Natural killer cell (primary cell): Measurements from ENCODE around the gene EPRS1. TPM values are rescaled to one million over a fixed set of nuclear protein-coding genes. Genes with fewer than 3 reads are reported as not detected.

Experiments
- ATAC-seq, 3 donors: fragments of 150-1000 bp in 2 of 3; fragments of 200-7000 bp in 1 of 3; cut with Tn5 transposase; 1 replicate in 1 of 3; 2 replicates in 2 of 3; pipeline ENCODE4 v1.10.0; 2021; ENCODE audit warnings: mild to moderate bottlenecking in 2 of 3, moderate library complexity in 2 of 3
- DNase-seq, 2 donors: peaks; one replicate each; pipeline versions ENCODE4 v3.0.0 to v3.0.0-alpha.2; 2013 to 2021; ENCODE audit warnings: mixed read lengths in 1 of 2
- H3K27ac ChIP-seq: one replicate; pipeline ENCODE4 v1.5.1; 2013; ENCODE audit warnings: mild to moderate bottlenecking, low read length
- H3K27me3 ChIP-seq: one replicate; pipeline ENCODE4 v1.6.1; 2013; ENCODE audit warnings: low read length; ENCODE audit not compliant: control insufficient read depth, insufficient read depth
- H3K36me3 ChIP-seq: one replicate; pipeline ENCODE4 v1.6.1; 2013; ENCODE audit warnings: low read length; ENCODE audit not compliant: control insufficient read depth, insufficient read depth
- H3K4me1 ChIP-seq: one replicate; pipeline ENCODE4 v1.6.1; 2013; ENCODE audit warnings: low read length; ENCODE audit not compliant: control insufficient read depth, insufficient read depth
- H3K4me3 ChIP-seq: one replicate; pipeline ENCODE4 v1.5.1; 2013; ENCODE audit warnings: low read length
- H3K9me3 ChIP-seq: one replicate; pipeline ENCODE4 v1.6.1; 2013; ENCODE audit warnings: low read length; ENCODE audit not compliant: control insufficient read depth, insufficient read depth
- H3K27ac Mint-ChIP-seq, 2 donors: one replicate each; pipeline ENCODE4 v1.8.0; 2022; ENCODE audit warnings: mild to moderate bottlenecking in 2 of 2, mixed read lengths in 2 of 2, moderate library complexity in 1 of 2
- H3K27me3 Mint-ChIP-seq, 2 donors: one replicate each; pipeline ENCODE4 v1.8.0; 2022; ENCODE audit warnings: low read depth in 2 of 2, mixed read lengths in 2 of 2
- H3K36me3 Mint-ChIP-seq: one replicate; pipeline ENCODE4 v1.8.0; 2022; ENCODE audit warnings: mixed read lengths
- H3K4me1 Mint-ChIP-seq, 2 donors: one replicate each; pipeline ENCODE4 v1.8.0; 2022; ENCODE audit warnings: mixed read lengths in 2 of 2
- H3K4me3 Mint-ChIP-seq: one replicate; pipeline ENCODE4 v1.8.0; 2022; ENCODE audit warnings: mild to moderate bottlenecking, moderate library complexity, mixed read lengths
- H3K9me3 Mint-ChIP-seq, 2 donors: one replicate each; pipeline ENCODE4 v1.8.0; 2022; ENCODE audit warnings: mixed read lengths in 2 of 2
- CTCF ChIP-seq: fragments of 200-600 bp; IDR thresholded peaks from one replicate; pipeline ENCODE4 v1.8.0; 2022; ENCODE audit warnings: antibody characterized with exemption
- WGBS: methylation state at CpG from one replicate; pipeline ENCODE4 v1.1.7; 2013; ENCODE audit warnings: missing lambda C conversion rate; ENCODE audit not compliant: insufficient coverage; 5-methylcytosine and 5-hydroxymethylcytosine counted together
- intact Hi-C: fragments of 100-400 bp; cut with micrococcal nuclease; formaldehyde crosslinking; loops from one replicate; pipeline ENCODE4 v1.14.2; 2022
- total RNA-seq, 4 donors: library from RNA; stranded (reverse); fragments of 120-200 nt in 1 of 4; gene quantifications; one replicate each; pipeline versions ENCODE4 v1.2.3 to v1.2.4, GENCODE V29; 2013 to 2022

The EPRS1 gene
- total RNA-seq, 3 donors from 2014 or later (not counting 1 experiment from before 2014, with no cell fraction given): 46.8 to 61.2 (median 47.4) TPM

- Mint-ChIP-seq H3K4me3 (peak overlapping the region; percentile 98), H3K27ac (peak overlapping the region; percentile 94 to 96), H3K27me3 (no peaks in the 10 kb centered on the region), H3K36me3 (no peaks in the 10 kb centered on the region), H3K4me1 (peaks cover 25 to 27% of the 10 kb centered on the region in 2 donors), H3K9me3 (no peaks in the 10 kb centered on the region)
- Histone ChIP-seq H3K4me3 (peak overlapping the region; percentile 98), H3K4me1 (peaks cover 13% of the 10 kb centered on the region), H3K9me3 (no peaks in the 10 kb centered on the region), H3K36me3 (no peaks in the 10 kb centered on the region), H3K27me3 (no peaks in the 10 kb centered on the region), H3K27ac (peak overlapping the region; percentile 85)
- intact Hi-C loops: loop anchor here (1.0 to 2.0 kb wide), 3 partner anchors 44 to 227 kb away; partner anchors contain the start of genes BPNT1 and RAB3GAP2
- TF ChIP-seq CTCF: no peak
- ATAC-seq (no peak), DNase-seq (peak in 1 of 2 donors; percentile 55)
- 34% methylated on average over 17 of the region's 17 CpGs for WGBS
Measured at GRCh38 chr1:220045356-220046051, 801 bp downstream of the EPRS1 start.

GRCh38 chr1:220044678-220045355 is 1.5 kb downstream of the EPRS1 start:
- Mint-ChIP-seq H3K4me1 (peaks cover 25 to 27% of the 10 kb centered on the region in 2 donors), H3K27ac (peak overlapping the region; percentile 94 to 96), H3K4me3 (peak overlapping the region; percentile 98), H3K27me3 (no peaks in the 10 kb centered on the region), H3K36me3 (no peaks in the 10 kb centered on the region), H3K9me3 (no peaks in the 10 kb centered on the region)
- Histone ChIP-seq H3K27me3 (no peaks in the 10 kb centered on the region), H3K27ac (peak overlapping the region; percentile 85), H3K4me3 (no peak overlapping the region), H3K4me1 (peaks cover 13% of the 10 kb centered on the region), H3K9me3 (no peaks in the 10 kb centered on the region), H3K36me3 (peaks cover 5% of the 10 kb centered on the region)
- TF ChIP-seq CTCF: no peak
- DNase-seq (peak in 1 of 2 donors; percentile 19), ATAC-seq (no peak)
- intact Hi-C loops: no loop called here
- WGBS: 69% methylated on average over 2 of the region's 4 CpGs

DNA sequence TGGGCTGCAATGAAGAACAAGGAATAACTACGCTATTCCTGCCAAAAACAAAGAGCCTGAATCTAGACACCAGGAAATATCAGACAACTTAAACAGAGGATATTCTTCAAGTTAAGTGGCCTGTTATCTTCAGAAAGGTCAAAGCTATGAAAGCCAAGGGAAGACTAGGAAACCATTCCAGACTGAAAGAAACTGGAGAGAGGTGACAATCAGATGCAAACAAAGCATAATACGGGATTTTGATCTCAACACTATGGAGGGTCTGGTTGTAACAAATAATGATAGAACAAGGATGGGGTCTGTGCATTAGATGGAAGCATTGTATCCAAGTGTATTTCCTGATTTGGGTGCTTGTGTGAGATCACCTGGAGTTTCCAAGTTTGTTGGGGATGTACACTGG is 2.7 kb downstream of the EPRS1 start:
- WGBS: 98% methylated on average over 2 of the region's 2 CpGs
- peaks cover 12% of the 10 kb centered on the region for H3K36me3 ChIP-seq
- H3K4me1 ChIP-seq: peaks cover 13% of the 10 kb centered on the region
- DNase-seq: no peak
- H3K36me3 Mint-ChIP-seq: no peaks in the 10 kb centered on the region
- H3K4me1 Mint-ChIP-seq: peaks cover 27 to 29% of the 10 kb centered on the region in 2 donors
- H3K27ac Mint-ChIP-seq: peak overlapping the region; percentile 37 to 96
- no peaks in the 10 kb centered on the region for H3K9me3 ChIP-seq
- H3K4me3 ChIP-seq: no peak overlapping the region
- TF ChIP-seq CTCF: no peak
- no peaks in the 10 kb centered on the region for H3K9me3 Mint-ChIP-seq
- no peak overlapping the region for H3K27ac ChIP-seq
- intact Hi-C loops: no loop called here
- H3K4me3 Mint-ChIP-seq: peak overlapping the region; percentile 47
- ATAC-seq: no peak
- no peaks in the 10 kb centered on the region for H3K27me3 Mint-ChIP-seq
- H3K27me3 ChIP-seq: no peaks in the 10 kb centered on the region
